Thyroid gland (tissue), 4 donors: Measurements from ENCODE around the gene GTF3C2.

ENCODE experiments used
- POLR2A ChIP-seq, 2 donors: fragments of 450-650 bp; IDR thresholded peaks; one replicate each; pipeline ENCODE4 v1.6.1; 2017; ENCODE audit warnings: antibody characterized with exemption in 2 of 2, mild to moderate bottlenecking in 2 of 2, moderate library complexity in 1 of 2
- TF ChIP-seq, protein P1 (sequence below), 6 experiments: fragments of 200-600 bp in 3 of 6; fragments of 450-650 bp in 3 of 6; sonication (generic) in 3 of 6; IDR thresholded peaks; one replicate each; pipeline ENCODE4 v1.5.1; 2016 to 2019; ENCODE audit warnings: antibody characterized with exemption in 6 of 6, mild to moderate bottlenecking in 2 of 6, inconsistent platforms in 1 of 6, moderate library complexity in 1 of 6

DNA sequence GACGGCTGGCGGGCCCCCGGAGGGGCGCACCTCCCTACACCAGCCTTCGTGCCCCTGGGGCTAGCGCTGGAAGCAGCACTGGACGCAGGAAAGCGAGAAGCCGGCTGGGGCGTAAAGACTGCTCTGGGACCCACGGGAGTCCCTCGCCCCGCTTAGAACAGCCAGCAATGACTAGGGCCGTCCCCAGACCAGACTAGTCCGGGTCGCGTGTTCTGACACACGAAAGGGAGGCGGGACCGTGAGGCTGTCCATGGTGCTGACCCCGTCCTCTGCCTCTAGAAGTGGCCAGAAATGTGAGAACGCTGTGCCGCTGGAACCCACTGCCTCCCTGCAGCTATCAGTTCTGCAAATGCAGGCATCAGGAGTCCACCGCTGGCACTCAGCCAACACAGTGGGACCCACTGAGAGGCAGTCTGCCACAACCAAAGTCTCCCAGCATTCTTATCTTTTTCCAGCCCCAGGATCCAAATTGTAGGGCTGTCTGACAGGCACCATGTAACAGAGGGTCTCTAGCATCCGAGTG, 48.1 kb downstream of the GTF3C2 start, which contains the start of gene UCN:
- TF ChIP-seq POLR2A (IDR thresholded peaks at IDR 0.05) = no peak
- TF ChIP-seq, protein P1, sequence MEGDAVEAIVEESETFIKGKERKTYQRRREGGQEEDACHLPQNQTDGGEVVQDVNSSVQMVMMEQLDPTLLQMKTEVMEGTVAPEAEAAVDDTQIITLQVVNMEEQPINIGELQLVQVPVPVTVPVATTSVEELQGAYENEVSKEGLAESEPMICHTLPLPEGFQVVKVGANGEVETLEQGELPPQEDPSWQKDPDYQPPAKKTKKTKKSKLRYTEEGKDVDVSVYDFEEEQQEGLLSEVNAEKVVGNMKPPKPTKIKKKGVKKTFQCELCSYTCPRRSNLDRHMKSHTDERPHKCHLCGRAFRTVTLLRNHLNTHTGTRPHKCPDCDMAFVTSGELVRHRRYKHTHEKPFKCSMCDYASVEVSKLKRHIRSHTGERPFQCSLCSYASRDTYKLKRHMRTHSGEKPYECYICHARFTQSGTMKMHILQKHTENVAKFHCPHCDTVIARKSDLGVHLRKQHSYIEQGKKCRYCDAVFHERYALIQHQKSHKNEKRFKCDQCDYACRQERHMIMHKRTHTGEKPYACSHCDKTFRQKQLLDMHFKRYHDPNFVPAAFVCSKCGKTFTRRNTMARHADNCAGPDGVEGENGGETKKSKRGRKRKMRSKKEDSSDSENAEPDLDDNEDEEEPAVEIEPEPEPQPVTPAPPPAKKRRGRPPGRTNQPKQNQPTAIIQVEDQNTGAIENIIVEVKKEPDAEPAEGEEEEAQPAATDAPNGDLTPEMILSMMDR (IDR thresholded peaks at IDR 0.05) = no peak
